Ecto neural progenitor cell (in vitro differentiated cells): Measurements from ENCODE around the gene NUP107.
A peak's percentile ranks its signal among the peaks of the same experiment; 100 is the strongest.
"Not testable (repeated sequence)": the region's sequence is repeated elsewhere in the genome, so short reads cannot be mapped to it uniquely, and the experiment has no call there.

Experiments used
- DNase-seq: peaks from one replicate; pipeline ENCODE4 v3.0.0-alpha.2; 2018; ENCODE audit warnings: low spot score

The NUP107 gene

GRCh38 chr12:68686595-68687521, at the start of gene NUP107:
TSS of gene NUP107 (plus strand) at chr12:68686978. CDS start at chr12:68687066, 88 bp downstream.
- DNase-seq: peak; percentile 99

GRCh38 chr12:68637439-68637838, 49.3 kb upstream of the NUP107 start:
- not testable (repeated sequence) for DNase-seq

- no peak for DNase-seq
Observed at GRCh38 chr12:68638171-68638570, 48.6 kb upstream of the NUP107 start.

GRCh38 chr12:68638721-68639395, 47.9 kb upstream of the NUP107 start:
- no peak for DNase-seq

DNA sequence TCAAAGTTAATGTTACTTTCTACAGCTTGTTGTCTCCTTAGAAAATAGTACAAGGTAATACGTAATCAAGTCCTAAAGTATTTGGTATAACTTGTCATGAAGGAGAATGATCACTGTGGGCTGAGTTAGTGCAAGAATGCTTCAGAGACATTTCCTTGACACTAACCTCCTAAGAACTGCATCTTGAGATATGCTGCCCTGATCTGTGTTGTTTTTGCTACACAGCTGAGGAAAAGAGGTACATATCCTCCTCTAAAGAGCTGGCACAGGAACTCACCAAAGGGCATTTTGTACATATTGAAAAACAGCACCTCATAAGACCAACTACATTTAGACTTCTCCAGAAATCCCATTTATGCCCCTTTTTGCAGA, 47.4 kb upstream of the NUP107 start:
- DNase-seq: no peak

GRCh38 chr12:68641138-68641537, 45.6 kb upstream of the NUP107 start:
- DNase-seq: no peak

- no peak for DNase-seq
Observed at GRCh38 chr12:68646484-68646883, 40.3 kb upstream of the NUP107 start.

DNA sequence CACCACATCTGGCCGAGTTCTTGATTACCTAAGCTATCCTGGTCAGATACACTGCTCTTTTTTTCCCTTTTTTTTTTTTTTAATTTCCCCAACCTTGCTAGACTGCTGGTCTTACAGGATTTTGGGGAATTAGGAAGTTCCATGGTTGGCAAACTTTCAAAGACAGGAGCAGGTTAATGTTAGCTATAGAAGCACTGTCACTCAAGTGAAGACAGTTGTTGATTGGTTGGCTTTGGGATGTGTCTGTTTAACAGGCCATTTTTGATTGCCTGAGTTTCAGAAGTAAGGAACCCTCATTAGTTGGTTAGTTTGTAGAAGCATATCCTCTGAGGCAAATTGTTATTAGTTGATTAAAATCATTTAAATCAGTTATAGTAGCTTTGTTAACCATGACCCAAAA, 39.3 kb upstream of the NUP107 start:
- no peak for DNase-seq

- DNase-seq: no peak
Observed at GRCh38 chr12:68648179-68648578, 38.6 kb upstream of the NUP107 start.

GRCh38 chr12:68665016-68665569, 21.7 kb upstream of the NUP107 start:
- no peak for DNase-seq

- DNase-seq: no peak
Observed at GRCh38 chr12:68667291-68667690, 19.5 kb upstream of the NUP107 start.

GRCh38 chr12:68667896-68668295, 18.9 kb upstream of the NUP107 start:
- DNase-seq: no peak

DNA sequence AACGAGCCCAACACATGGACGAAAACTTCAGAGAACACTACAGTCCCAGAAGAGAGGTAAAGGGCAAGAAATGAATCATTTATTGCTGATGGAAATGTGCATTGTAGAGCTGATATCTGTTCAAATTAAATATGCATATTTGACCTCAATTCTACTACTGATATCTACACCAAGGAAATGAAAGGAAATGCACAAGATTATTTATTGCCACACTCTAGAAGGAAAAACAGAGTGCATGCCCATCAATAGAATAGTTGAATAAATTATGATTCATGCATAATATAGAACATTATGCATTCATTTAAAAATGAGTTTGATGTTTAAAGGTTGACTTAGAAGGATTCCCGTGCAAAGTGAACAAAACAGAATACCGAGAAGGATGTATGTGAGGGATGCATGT, 15.6 kb upstream of the NUP107 start:
- no peak for DNase-seq

DNA sequence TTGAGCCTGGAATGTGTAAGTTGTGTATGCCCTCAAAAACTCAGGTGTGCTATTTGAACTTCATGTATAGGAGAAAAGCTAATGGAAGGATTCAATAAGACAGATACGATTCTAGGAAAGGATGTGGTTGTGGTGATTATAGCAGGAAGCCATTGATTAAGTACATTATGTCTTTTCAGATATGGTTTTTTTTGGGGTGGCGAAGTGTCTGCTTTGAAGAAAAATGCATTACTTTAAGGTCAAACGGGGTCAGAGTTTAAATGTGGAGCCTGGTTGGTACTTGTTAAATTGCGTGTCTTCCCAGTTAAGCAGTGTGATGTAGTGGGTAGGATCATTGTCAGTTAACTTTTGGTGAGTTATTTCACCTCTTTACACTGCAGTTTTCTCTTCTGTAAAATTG, 13.0 kb upstream of the NUP107 start:
- DNase-seq: no peak

DNA sequence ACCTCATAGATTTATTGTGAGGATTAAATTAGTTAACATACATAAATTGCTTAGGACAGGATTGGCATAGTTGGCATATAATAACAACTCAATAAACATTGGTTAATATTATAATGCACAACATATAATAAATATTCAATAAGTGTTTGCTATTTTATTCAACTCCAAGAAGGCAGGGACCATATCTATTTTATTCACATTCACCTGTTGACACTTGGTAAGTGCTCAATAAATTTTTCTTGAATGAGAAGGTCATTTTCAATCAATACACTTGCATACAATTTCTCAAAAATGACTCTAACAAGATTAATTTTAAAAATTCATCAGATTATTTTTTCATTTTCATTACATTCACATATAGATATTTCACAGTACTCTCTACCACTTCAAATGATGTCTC, 12.4 kb upstream of the NUP107 start:
- DNase-seq: no peak

DNA sequence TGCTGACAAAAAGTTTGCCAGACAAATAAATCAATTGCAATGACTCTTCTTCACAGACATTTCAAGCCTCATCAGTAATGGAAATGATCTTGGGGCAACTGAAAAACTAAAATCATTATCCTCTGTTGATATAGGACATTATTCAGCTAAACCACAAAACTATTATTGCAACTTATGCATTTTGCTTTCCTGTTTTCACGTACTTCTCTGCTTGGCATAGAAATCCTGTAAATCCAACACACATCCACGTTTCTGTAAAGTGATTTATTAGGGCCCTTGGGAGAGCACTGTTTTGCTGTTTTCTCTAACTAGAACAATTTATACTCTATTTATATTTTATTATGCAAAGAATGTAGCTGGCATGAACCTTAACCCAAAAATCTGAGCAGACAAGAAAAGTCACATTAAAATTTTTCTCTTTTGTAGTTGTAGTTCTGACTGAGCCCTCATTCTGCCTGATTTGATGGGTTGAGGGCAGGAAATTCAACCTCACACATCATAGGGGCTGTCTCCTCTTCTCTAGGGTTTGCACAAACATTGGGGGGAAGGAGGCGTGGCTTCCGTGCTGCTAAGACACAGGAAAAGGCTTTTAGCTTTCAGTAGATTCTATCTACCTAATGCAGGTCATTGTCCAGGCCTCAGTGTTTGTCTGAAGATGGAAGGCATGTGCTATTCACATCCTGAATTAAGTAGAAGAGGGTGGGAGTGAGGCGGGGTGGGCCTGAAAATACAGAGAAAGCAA, 11.5 kb upstream of the NUP107 start:
- DNase-seq: no peak

DNA sequence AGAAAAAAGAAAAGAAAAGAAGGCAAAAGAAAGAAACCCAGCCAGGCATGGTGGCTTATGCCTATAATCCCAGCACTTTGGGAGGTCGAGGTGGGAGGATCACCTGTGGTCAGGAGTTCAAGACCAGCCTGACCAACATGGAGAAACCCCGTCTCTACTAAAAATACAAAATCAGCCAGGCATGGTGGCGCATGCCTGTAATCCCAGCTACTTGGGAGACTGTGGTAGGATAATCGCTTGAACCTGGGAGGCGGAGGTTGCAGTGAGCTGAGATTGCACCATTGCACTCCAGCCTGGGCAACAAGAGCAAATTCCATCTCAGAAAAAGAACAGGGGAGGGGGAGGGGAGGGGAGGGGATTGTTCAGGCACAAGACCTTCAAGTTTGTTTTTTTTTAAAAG, 9.9 kb upstream of the NUP107 start:
- not testable (repeated sequence) for DNase-seq

GRCh38 chr12:68686262-68686594, 550 bp upstream of the NUP107 start:
- DNase-seq: no peak

DNA sequence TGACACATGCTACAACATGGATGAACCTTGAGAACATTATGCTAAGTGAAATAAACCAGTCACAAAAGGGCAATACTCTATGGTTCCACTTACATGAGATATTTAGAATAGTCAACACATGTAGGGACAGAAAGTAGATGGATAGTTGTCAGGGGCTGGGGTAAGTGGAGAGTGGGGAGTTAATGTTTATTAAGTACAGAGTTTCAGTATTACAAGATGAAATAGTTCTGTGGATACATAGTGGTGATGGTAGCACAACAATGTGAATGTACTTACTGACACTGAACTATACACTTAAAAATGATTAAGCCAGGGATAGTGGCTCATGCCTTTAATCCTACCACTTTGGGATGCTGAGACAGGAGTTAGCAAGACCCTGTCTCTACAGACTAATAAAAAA, 8.7 kb downstream of the NUP107 start:
- DNase-seq: no peak

- DNase-seq: no peak
Observed at GRCh38 chr12:68699486-68699885, 12.7 kb downstream of the NUP107 start.

GRCh38 chr12:68727776-68728175, 41.0 kb downstream of the NUP107 start:
- no peak for DNase-seq

GRCh38 chr12:68733661-68734071, 46.9 kb downstream of the NUP107 start:
- no peak for DNase-seq

GRCh38 chr12:68739891-68740290, 53.1 kb downstream of the NUP107 start:
- DNase-seq: no peak
